Astrocyte (in vitro differentiated cells and primary cell): ENCODE results near the gene CAPNS1. TPM values are rescaled to one million over a fixed set of nuclear protein-coding genes. Genes with fewer than 3 reads are reported as not detected.

Experiments used
- DNase-seq: peaks from one replicate; pipeline ENCODE4 v3.0.0-alpha.2; 2010; ENCODE audit warnings: low read depth
- FAIRE-seq: peaks from 2 replicates; lab custom pipeline; 2011; peaks lifted over from hg19 to GRCh38; lab: Jason Lieb, UNC
- H2AFZ ChIP-seq: 2 replicates; pipeline ENCODE4 v1.6.0; 2012; ENCODE audit warnings: low read depth, low read length, inconsistent platforms
- H3K27ac ChIP-seq: 2 replicates; pipeline ENCODE4 v1.5.1; 2011; ENCODE audit warnings: low read depth, low read length, inconsistent platforms
- H3K27me3 ChIP-seq: 2 replicates; pipeline ENCODE4 v1.6.0; 2011; ENCODE audit warnings: low read length, inconsistent platforms; ENCODE audit not compliant: insufficient read depth
- H3K36me3 ChIP-seq: 2 replicates; pipeline ENCODE4 v1.5.1; 2011; ENCODE audit warnings: low read length, inconsistent platforms; ENCODE audit not compliant: insufficient read depth
- H3K4me1 ChIP-seq: 2 replicates; pipeline ENCODE4 v1.5.1; 2011; ENCODE audit warnings: low read length, inconsistent platforms; ENCODE audit not compliant: insufficient read depth
- H3K4me2 ChIP-seq: 2 replicates; pipeline ENCODE4 v1.6.0; 2012; ENCODE audit warnings: low read length, inconsistent platforms
- H3K4me3 ChIP-seq: 2 replicates; pipeline ENCODE4 v1.5.1; 2011; ENCODE audit warnings: low read depth, mild to moderate bottlenecking, low read length, inconsistent platforms; ENCODE audit not compliant: insufficient read depth
- H3K79me2 ChIP-seq: 2 replicates; pipeline ENCODE4 v1.6.0; 2012; ENCODE audit warnings: mild to moderate bottlenecking, low read length, inconsistent platforms; ENCODE audit not compliant: insufficient read depth
- H3K9ac ChIP-seq: 2 replicates; pipeline ENCODE4 v1.6.0; 2012; ENCODE audit warnings: mild to moderate bottlenecking, low read length, inconsistent platforms
- H3K9me3 ChIP-seq: 2 replicates; pipeline ENCODE4 v1.5.1; 2012; ENCODE audit warnings: low read depth, mild to moderate bottlenecking, low read length, inconsistent platforms; ENCODE audit not compliant: insufficient read depth
- H4K20me1 ChIP-seq: 2 replicates; pipeline ENCODE4 v1.6.0; 2012; ENCODE audit warnings: low read length, inconsistent platforms; ENCODE audit not compliant: insufficient read depth
- H3K27ac Mint-ChIP-seq: one replicate; pipeline ENCODE4 v1.8.0; 2021; ENCODE audit warnings: mild to moderate bottlenecking, mixed read lengths; ENCODE audit not compliant: unreplicated experiment
- H3K27me3 Mint-ChIP-seq: one replicate; pipeline ENCODE4 v1.8.0; 2021; ENCODE audit warnings: low read depth, mixed read lengths; ENCODE audit not compliant: unreplicated experiment
- H3K36me3 Mint-ChIP-seq: one replicate; pipeline ENCODE4 v1.8.0; 2021; ENCODE audit warnings: low read depth, mixed read lengths; ENCODE audit not compliant: unreplicated experiment
- H3K4me1 Mint-ChIP-seq: one replicate; pipeline ENCODE4 v1.8.0; 2021; ENCODE audit warnings: low read depth, mixed read lengths; ENCODE audit not compliant: unreplicated experiment
- H3K4me3 Mint-ChIP-seq: one replicate; pipeline ENCODE4 v1.8.0; 2021; ENCODE audit warnings: mild to moderate bottlenecking, moderate library complexity, mixed read lengths; ENCODE audit not compliant: unreplicated experiment
- H3K9me3 Mint-ChIP-seq: one replicate; pipeline ENCODE4 v1.8.0; 2021; ENCODE audit warnings: mild to moderate bottlenecking, mixed read lengths; ENCODE audit not compliant: unreplicated experiment
- EZH2 ChIP-seq: IDR thresholded peaks from 2 replicates; pipeline ENCODE4 v1.6.1; 2012; ENCODE audit warnings: mild to moderate bottlenecking, low read length, inconsistent platforms; ENCODE audit not compliant: insufficient read depth
- total RNA-seq: library from RNA; stranded (reverse); gene quantifications from 2 replicates; pipeline ENCODE4 v1.2.1, GENCODE V29; 2021
- TF ChIP-seq, protein P1 (sequence below): IDR thresholded peaks from 2 replicates; pipeline ENCODE4 v1.5.1; 2011; ENCODE audit warnings: low read depth, mild to moderate bottlenecking, inconsistent platforms, low read length, moderate library complexity; ENCODE audit not compliant: insufficient read depth

The CAPNS1 gene
- total RNA-seq, 1 donor from 2014 or later: 665 TPM

GRCh38 chr19:36097036-36097435, 42.8 kb upstream of the CAPNS1 start:
- no peak for DNase-seq
- Mint-ChIP-seq H3K4me1 (no peaks in the 10 kb centered on the region), H3K27me3 (peaks cover 3% of the 10 kb centered on the region), H3K27ac (no peak overlapping the region), H3K9me3 (no peaks in the 10 kb centered on the region), H3K4me3 (no peak overlapping the region), H3K36me3 (no peaks in the 10 kb centered on the region)
- H3K9me3 ChIP-seq: no peaks in the 10 kb centered on the region
- no peak overlapping the region for H3K27ac ChIP-seq
- FAIRE-seq: no peak
- TF ChIP-seq, protein P1, sequence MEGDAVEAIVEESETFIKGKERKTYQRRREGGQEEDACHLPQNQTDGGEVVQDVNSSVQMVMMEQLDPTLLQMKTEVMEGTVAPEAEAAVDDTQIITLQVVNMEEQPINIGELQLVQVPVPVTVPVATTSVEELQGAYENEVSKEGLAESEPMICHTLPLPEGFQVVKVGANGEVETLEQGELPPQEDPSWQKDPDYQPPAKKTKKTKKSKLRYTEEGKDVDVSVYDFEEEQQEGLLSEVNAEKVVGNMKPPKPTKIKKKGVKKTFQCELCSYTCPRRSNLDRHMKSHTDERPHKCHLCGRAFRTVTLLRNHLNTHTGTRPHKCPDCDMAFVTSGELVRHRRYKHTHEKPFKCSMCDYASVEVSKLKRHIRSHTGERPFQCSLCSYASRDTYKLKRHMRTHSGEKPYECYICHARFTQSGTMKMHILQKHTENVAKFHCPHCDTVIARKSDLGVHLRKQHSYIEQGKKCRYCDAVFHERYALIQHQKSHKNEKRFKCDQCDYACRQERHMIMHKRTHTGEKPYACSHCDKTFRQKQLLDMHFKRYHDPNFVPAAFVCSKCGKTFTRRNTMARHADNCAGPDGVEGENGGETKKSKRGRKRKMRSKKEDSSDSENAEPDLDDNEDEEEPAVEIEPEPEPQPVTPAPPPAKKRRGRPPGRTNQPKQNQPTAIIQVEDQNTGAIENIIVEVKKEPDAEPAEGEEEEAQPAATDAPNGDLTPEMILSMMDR: no peak
- TF ChIP-seq EZH2: no peak
- no peaks in the 10 kb centered on the region for H3K4me1 ChIP-seq
- no peak overlapping the region for H3K4me3 ChIP-seq
- H4K20me1 ChIP-seq: no peaks in the 10 kb centered on the region
- peaks cover 5% of the 10 kb centered on the region for H3K36me3 ChIP-seq
- no peaks in the 10 kb centered on the region for H3K27me3 ChIP-seq
- no peak overlapping the region for H3K4me2 ChIP-seq
- H3K79me2 ChIP-seq: no peaks in the 10 kb centered on the region
- no peak overlapping the region for H3K9ac ChIP-seq
- no peak overlapping the region for H2AFZ ChIP-seq

- H3K4me3 Mint-ChIP-seq: no peak overlapping the region
- DNase-seq: no peak
- no peak overlapping the region for H3K4me3 ChIP-seq
- no peak for FAIRE-seq
- H3K4me2 ChIP-seq: no peak overlapping the region
- H3K9ac ChIP-seq: no peak overlapping the region
- no peaks in the 10 kb centered on the region for H3K79me2 ChIP-seq
- no peak overlapping the region for H3K27ac Mint-ChIP-seq
- peaks cover 8% of the 10 kb centered on the region for H3K36me3 ChIP-seq
- H3K27me3 ChIP-seq: no peaks in the 10 kb centered on the region
- peaks cover 3% of the 10 kb centered on the region for H3K27me3 Mint-ChIP-seq
- no peak overlapping the region for H2AFZ ChIP-seq
- H3K4me1 ChIP-seq: no peaks in the 10 kb centered on the region
- H3K27ac ChIP-seq: no peak overlapping the region
- TF ChIP-seq EZH2: no peak
- TF ChIP-seq, protein P1: no peak
- H4K20me1 ChIP-seq: no peaks in the 10 kb centered on the region
- H3K9me3 Mint-ChIP-seq: no peaks in the 10 kb centered on the region
- peaks cover 4% of the 10 kb centered on the region for H3K4me1 Mint-ChIP-seq
- H3K36me3 Mint-ChIP-seq: no peaks in the 10 kb centered on the region
- no peaks in the 10 kb centered on the region for H3K9me3 ChIP-seq
These were observed 40.6 kb upstream of the CAPNS1 start for GRCh38 chr19:36099166-36099785.

- no peak for TF ChIP-seq EZH2
- TF ChIP-seq, protein P1: no peak
- Histone ChIP-seq H3K4me3 (no peak overlapping the region), H3K79me2 (no peaks in the 10 kb centered on the region), H3K36me3 (peaks cover 3% of the 10 kb centered on the region), H4K20me1 (no peaks in the 10 kb centered on the region), H3K27me3 (no peaks in the 10 kb centered on the region), H3K27ac (no peak overlapping the region), H3K9me3 (no peaks in the 10 kb centered on the region), H3K9ac (no peak overlapping the region), H2AFZ (no peak overlapping the region), H3K4me2 (no peak overlapping the region), H3K4me1 (no peaks in the 10 kb centered on the region)
- H3K27ac Mint-ChIP-seq: no peak overlapping the region
- no peaks in the 10 kb centered on the region for H3K9me3 Mint-ChIP-seq
- no peak overlapping the region for H3K4me3 Mint-ChIP-seq
- no peaks in the 10 kb centered on the region for H3K36me3 Mint-ChIP-seq
- peaks cover 3% of the 10 kb centered on the region for H3K27me3 Mint-ChIP-seq
- no peak for DNase-seq
- no peak for FAIRE-seq
- peaks cover 7% of the 10 kb centered on the region for H3K4me1 Mint-ChIP-seq
These were observed 39.4 kb upstream of the CAPNS1 start for GRCh38 chr19:36100476-36100875.
